NCI-H1105 treated with DMSO at 0.1 percent for 48 hours (cell line): Measurements from ENCODE around the gene TAS1R3.
A peak's percentile ranks its signal among the peaks of the same experiment; 100 is the strongest.
"Not testable (repeated sequence)": the region's sequence is repeated elsewhere in the genome, so short reads cannot be mapped to it uniquely, and the experiment has no call there.

ENCODE experiments used
- DNase-seq: peaks from one replicate; lab custom pipeline; 2025; lab: John Stamatoyannopoulos, UW

TAS1R3 gene

GRCh38 chr1:1309251-1310108 is 21.6 kb upstream of the TAS1R3 start:
- peak; percentile 17 for DNase-seq

- no peak for DNase-seq
These were observed 21.0 kb upstream of the TAS1R3 start for GRCh38 chr1:1310109-1310385.

GRCh38 chr1:1310476-1311053 is 20.5 kb upstream of the TAS1R3 start:
- no peak for DNase-seq

GRCh38 chr1:1311107-1312104 is 19.7 kb upstream of the TAS1R3 start:
- no peak for DNase-seq

GRCh38 chr1:1312450-1313314 is 18.4 kb upstream of the TAS1R3 start:
- DNase-seq: no peak

- DNase-seq: no peak
These were observed 17.4 kb upstream of the TAS1R3 start for GRCh38 chr1:1313500-1314236.

GRCh38 chr1:1314237-1314586 is 16.9 kb upstream of the TAS1R3 start:
- DNase-seq: no peak

- DNase-seq: no peak
These were observed 16.3 kb upstream of the TAS1R3 start for GRCh38 chr1:1314678-1315335.

GRCh38 chr1:1315435-1315954 is 15.6 kb upstream of the TAS1R3 start:
- DNase-seq: no peak

- not testable (repeated sequence) for DNase-seq
These were observed 14.9 kb upstream of the TAS1R3 start for GRCh38 chr1:1316199-1316598.

- DNase-seq: no peak
These were observed 13.7 kb upstream of the TAS1R3 start for GRCh38 chr1:1317420-1317819.

- DNase-seq: peak; percentile 66
These were observed 12.9 kb upstream of the TAS1R3 start for GRCh38 chr1:1318131-1318652.

- DNase-seq: no peak
These were observed 12.1 kb upstream of the TAS1R3 start for GRCh38 chr1:1318777-1319645.

GRCh38 chr1:1319646-1319941 is 11.5 kb upstream of the TAS1R3 start:
- DNase-seq: no peak

- DNase-seq: no peak
These were observed 10.2 kb upstream of the TAS1R3 start for GRCh38 chr1:1320666-1321448.

GRCh38 chr1:1321477-1321876 is 9.6 kb upstream of the TAS1R3 start:
- no peak for DNase-seq

GRCh38 chr1:1322418-1322817 is 8.7 kb upstream of the TAS1R3 start:
- no peak for DNase-seq

- DNase-seq: no peak
These were observed 8.1 kb upstream of the TAS1R3 start for GRCh38 chr1:1322952-1323351.
